Adrenal gland (tissue), 12 donors: ENCODE results near the gene KRT77. TPM values are rescaled to one million over a fixed set of nuclear protein-coding genes. Genes with fewer than 3 reads are reported as not detected.

Source experiments
- DNase-seq, 7 donors: peaks; one replicate each; pipeline ENCODE4 v3.0.0-alpha.2; 2019 to 2020
- H3K27ac ChIP-seq, 5 donors: fragments of 200-600 bp; sonication (generic) in 4 of 5; 1 replicate in 3 of 5; 2 replicates in 2 of 5; pipeline versions ENCODE4 v1.5.1 to v1.8.0; 2016 to 2020; ENCODE audit warnings: mild to moderate bottlenecking in 1 of 5
- H3K27me3 ChIP-seq: fragments of 200-600 bp; 2 replicates; pipeline ENCODE4 v1.8.0; 2021
- H3K36me3 ChIP-seq, 2 donors: fragments of 200-600 bp; replicated peaks in 1 of 2; 1 replicate in 1 of 2; 2 replicates in 1 of 2; pipeline versions ENCODE4 v1.5.1 to v1.8.0; 2018 to 2022
- H3K4me1 ChIP-seq, 2 donors: fragments of 200-600 bp; replicated peaks in 1 of 2; 1 replicate in 1 of 2; 2 replicates in 1 of 2; pipeline versions ENCODE4 v1.5.1 to v1.8.0; 2018 to 2021
- H3K4me3 ChIP-seq, 4 donors: fragments of 200-600 bp; sonication (generic) in 3 of 4; one replicate each; pipeline ENCODE4 v1.5.1; 2016 to 2018
- H3K9me3 ChIP-seq, 3 donors: fragments of 200-600 bp; sonication (generic) in 1 of 3; replicated peaks in 1 of 3; 1 replicate in 2 of 3; 2 replicates in 1 of 3; pipeline versions ENCODE4 v1.5.1 to v1.8.0; 2016 to 2021
- POLR2A ChIP-seq, 2 donors: fragments of 450-650 bp; IDR thresholded peaks; one replicate each; pipeline ENCODE4 v1.6.1; 2017; ENCODE audit warnings: antibody characterized with exemption in 2 of 2, mild to moderate bottlenecking in 2 of 2, moderate library complexity in 1 of 2
- WGBS, 4 donors: extraction: QIAGEN DNeasy Blood & Tissue Kit in 2 of 4; methylation state at CpG; one replicate each; pipeline versions ENCODE4 v1.1.5 to v1.1.7; 2013 to 2017; 5-methylcytosine and 5-hydroxymethylcytosine counted together
- intact Hi-C, 2 donors: fragments of 100-400 bp; cut with DNase I; formaldehyde crosslinking; loops; one replicate each; pipeline versions ENCODE4 v1.14.1 to v1.15.0; 2022 to 2023
- polyA plus RNA-seq, 3 donors: library from polyadenylated mRNA; stranded (reverse); fragments of 200-250 nt in 2 of 3; fragments of 350-450 nt in 1 of 3; fragmentation: Illumina TruSeq in 1 of 3; extraction: RNeasy Lipid Tissue Mini Kit (QIAGEN cat#74804) in 1 of 3; gene quantifications; one replicate each; pipeline ENCODE4 v1.2.3, GENCODE V29; 2013 to 2014
- total RNA-seq, 9 donors: library from RNA; depleted of rRNA in 4 of 9; stranded (reverse); fragments of >200 nt in 4 of 9; fragments of 120-200 nt in 1 of 9; fragmentation: NEBNext Ultra II Directional in 1 of 9; extraction: Animal tissue kit (Norgen Biotek cat#: 25700) in 1 of 9; gene quantifications; one replicate each; pipeline versions ENCODE4 v1.1.0 to v1.2.4, GENCODE V29; 2013 to 2023
- TF ChIP-seq, protein P1 (sequence below), 6 experiments: fragments of 450-650 bp in 4 of 6; fragments of 200-600 bp in 2 of 6; sonication (generic) in 1 of 6; IDR thresholded peaks; 1 replicate in 5 of 6; 2 replicates in 1 of 6; pipeline versions ENCODE4 v1.5.1 to v1.8.0; 2016 to 2021; ENCODE audit warnings: antibody characterized with exemption in 6 of 6, mild to moderate bottlenecking in 2 of 6, moderate library complexity in 1 of 6
- donor health status: healthy with polysubstance abuse.
- donor health status: Bipolar disorder and iron deficiency.
- donor health status: DM: yes; HTN: yes; CAD: no.
- donor health status: DM: no; HTN: no; CAD: no.
- donor health status: DM: no; HTN: no; CAD: no.
- donor health status: DM: yes; HTN: yes; CAD: no.

KRT77 gene
- total and polyA plus RNA-seq, 12 donors: not detected

DNA sequence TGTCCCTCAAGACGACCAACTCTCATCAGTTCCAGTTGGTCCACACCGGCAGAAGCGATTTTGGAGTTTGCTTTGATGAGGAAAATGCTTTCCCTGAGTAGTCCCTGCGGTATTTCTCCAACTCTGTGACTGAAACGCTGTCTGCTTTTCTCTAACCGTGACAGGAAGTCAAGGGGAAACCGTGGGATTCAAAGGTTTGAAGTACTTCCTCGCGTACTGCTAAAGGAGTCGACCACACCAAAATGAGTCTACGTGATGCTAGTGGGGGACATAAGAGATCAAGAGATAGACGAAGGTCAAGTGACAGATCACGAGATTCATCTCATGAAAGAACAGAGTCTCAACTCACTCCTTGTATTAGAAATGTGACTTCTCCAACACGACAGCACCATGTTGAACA, 45.3 kb upstream of the KRT77 start:
- TF ChIP-seq POLR2A (IDR thresholded peaks at IDR 0.05): no peak
- TF ChIP-seq, protein P1, sequence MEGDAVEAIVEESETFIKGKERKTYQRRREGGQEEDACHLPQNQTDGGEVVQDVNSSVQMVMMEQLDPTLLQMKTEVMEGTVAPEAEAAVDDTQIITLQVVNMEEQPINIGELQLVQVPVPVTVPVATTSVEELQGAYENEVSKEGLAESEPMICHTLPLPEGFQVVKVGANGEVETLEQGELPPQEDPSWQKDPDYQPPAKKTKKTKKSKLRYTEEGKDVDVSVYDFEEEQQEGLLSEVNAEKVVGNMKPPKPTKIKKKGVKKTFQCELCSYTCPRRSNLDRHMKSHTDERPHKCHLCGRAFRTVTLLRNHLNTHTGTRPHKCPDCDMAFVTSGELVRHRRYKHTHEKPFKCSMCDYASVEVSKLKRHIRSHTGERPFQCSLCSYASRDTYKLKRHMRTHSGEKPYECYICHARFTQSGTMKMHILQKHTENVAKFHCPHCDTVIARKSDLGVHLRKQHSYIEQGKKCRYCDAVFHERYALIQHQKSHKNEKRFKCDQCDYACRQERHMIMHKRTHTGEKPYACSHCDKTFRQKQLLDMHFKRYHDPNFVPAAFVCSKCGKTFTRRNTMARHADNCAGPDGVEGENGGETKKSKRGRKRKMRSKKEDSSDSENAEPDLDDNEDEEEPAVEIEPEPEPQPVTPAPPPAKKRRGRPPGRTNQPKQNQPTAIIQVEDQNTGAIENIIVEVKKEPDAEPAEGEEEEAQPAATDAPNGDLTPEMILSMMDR (IDR thresholded peaks at IDR 0.05): no peak
- H3K4me3 ChIP-seq: no peak overlapping the region
- WGBS, 4 donors: 66 to 77% (median 69%) methylated on average over 14 of the region's 14 CpGs
- intact Hi-C loops: no loop called here
- H3K27ac ChIP-seq: no peak overlapping the region
- H3K4me1 ChIP-seq: no peaks in the 10 kb centered on the region
- no peaks in the 10 kb centered on the region for H3K36me3 ChIP-seq
- no peak for DNase-seq
- H3K27me3 ChIP-seq: peaks cover 30% of the 10 kb centered on the region
- no peaks in the 10 kb centered on the region for H3K9me3 ChIP-seq

DNA sequence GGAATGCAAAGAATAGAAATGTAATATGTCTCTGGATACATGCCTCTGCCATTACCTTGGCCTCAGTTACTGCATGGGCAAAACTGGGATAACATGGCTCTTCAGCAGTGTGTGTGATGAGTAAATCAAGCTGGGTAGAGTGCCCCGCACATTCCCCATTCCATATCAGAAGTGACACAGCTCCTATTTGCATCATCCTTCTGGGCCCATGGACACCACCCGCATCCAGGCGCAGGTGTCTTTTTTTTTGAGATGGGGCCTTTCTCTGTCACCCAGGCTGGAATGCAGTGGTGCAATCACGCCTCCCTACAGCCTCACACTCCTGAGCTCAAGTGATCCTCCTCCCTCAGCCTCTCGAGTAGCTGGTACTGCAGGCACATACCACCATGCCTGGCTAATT, 42.2 kb upstream of the KRT77 start:
- TF ChIP-seq POLR2A (IDR thresholded peaks at IDR 0.05): no peak
- TF ChIP-seq, protein P1 (IDR thresholded peaks at IDR 0.05): no peak
- no peak for DNase-seq
- H3K4me3 ChIP-seq: no peak overlapping the region
- H3K9me3 ChIP-seq: no peaks in the 10 kb centered on the region
- peaks cover 44% of the 10 kb centered on the region for H3K27me3 ChIP-seq
- H3K4me1 ChIP-seq: no peaks in the 10 kb centered on the region
- H3K27ac ChIP-seq: no peak overlapping the region
- no peaks in the 10 kb centered on the region for H3K36me3 ChIP-seq
- 63 to 82% (median 72%) methylated on average over 5 of the region's 5 CpGs for WGBS, 4 donors
- intact Hi-C loops: no loop called here

DNA sequence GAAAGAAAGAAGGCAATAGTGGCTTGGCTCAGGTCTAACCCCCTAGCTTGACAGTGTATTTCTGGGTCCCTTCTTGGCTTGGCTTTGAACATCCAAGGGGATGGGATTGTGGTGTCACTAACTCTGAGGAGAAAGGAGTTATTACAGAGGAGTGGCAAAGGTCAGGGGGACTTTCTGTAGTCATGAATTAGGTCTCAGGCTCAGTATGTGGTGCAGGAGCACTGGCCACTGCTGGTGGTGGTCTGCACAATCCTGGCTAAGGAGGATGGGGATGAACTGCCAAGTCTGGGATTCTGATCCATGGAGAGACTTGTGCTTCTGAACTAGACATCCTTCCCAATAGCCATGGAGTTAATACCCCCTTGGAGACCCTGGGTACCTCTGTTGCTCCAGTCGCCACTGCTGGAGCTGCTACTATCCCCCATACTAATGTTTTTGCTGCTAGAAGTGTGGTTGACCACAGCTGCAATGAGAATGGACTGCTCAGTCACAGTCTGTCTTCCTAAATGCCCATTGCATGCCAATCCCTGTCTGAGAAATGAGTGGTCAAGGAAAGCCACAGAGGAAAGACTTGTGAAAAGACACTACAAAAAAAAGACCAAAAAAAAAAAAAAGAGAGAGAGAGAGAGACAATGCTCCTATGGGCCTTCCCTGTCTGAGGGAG, 41.3 kb upstream of the KRT77 start:
- Histone ChIP-seq H3K4me3 (no peak overlapping the region), H3K27ac (no peak overlapping the region), H3K27me3 (peaks cover 48% of the 10 kb centered on the region), H3K36me3 (no peaks in the 10 kb centered on the region), H3K4me1 (no peaks in the 10 kb centered on the region), H3K9me3 (no peaks in the 10 kb centered on the region)
- WGBS, 4 donors: 57 to 69% (median 62%) methylated on average over 1 of the region's 1 CpG; no CpG with 5 or more reads in 1 of the 4 donors
- TF ChIP-seq POLR2A (IDR thresholded peaks at IDR 0.05): no peak
- DNase-seq: no peak
- intact Hi-C loops: no loop called here

DNA sequence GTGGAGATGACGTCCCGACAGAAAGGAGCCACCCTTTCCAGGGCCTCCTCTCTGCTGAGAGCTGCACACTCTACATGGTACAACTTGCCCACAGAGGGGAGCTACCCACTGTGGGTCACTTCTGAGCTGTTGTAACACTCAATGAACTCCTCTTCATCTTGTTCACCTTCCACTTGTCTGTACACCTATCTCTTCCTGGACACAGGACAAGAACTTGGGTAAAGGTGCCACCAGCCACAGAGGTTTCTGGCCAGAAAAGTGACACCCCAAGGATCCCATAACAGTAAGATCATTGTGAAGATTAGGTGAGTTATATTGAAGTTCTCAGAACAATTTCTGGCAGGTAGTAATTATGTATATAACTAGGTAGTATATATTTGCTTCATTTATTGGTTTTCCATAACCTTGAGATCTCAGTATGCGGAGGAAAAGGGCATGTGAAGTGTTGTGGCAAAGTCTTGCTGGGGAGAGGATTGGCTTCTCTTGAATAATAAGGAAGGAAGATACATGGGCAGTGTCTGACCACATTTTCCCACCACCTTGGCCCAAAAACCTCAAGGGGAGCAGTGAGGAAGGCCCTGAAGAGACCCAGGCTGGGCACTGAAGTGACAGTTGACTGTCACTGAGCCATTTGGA, 39.6 kb upstream of the KRT77 start:
- no peak overlapping the region for H3K27ac ChIP-seq
- peaks cover 39% of the 10 kb centered on the region for H3K27me3 ChIP-seq
- H3K9me3 ChIP-seq: no peaks in the 10 kb centered on the region
- 58 to 96% (median 77%) methylated on average over 1 to 3 of the region's 3 CpGs for WGBS, 4 donors
- no peak for TF ChIP-seq POLR2A (IDR thresholded peaks at IDR 0.05)
- TF ChIP-seq, protein P1 (IDR thresholded peaks at IDR 0.05): no peak
- no peaks in the 10 kb centered on the region for H3K36me3 ChIP-seq
- intact Hi-C loops: no loop called here
- no peaks in the 10 kb centered on the region for H3K4me1 ChIP-seq
- DNase-seq: no peak
- no peak overlapping the region for H3K4me3 ChIP-seq

DNA sequence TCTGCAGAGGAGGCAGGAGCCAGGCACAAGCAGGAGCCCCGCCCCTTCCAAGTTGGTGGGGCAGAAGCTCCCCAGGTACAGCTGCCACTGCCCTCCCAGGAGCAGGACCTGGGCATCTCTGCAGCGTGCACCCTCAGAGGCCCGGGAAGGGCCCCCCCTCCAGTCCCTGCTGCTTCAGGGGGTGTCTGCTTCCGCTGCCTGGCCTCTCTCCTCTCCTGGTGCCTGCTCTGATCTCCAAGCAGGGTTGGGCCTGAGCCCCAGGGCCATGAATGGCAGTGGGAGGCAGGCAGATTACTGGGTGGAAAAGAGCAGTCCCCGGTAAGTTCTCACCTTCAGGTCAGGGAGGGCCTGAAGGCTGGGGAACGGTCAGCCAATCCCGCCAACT, 38.9 kb upstream of the KRT77 start:
- Histone ChIP-seq H3K9me3 (no peaks in the 10 kb centered on the region), H3K4me1 (no peaks in the 10 kb centered on the region), H3K36me3 (no peaks in the 10 kb centered on the region), H3K27ac (no peak overlapping the region), H3K27me3 (peaks cover 33% of the 10 kb centered on the region), H3K4me3 (no peak overlapping the region)
- 44 to 71% (median 67%) methylated on average over 3 to 7 of the region's 7 CpGs for WGBS, 4 donors
- intact Hi-C loops: no loop called here
- TF ChIP-seq, protein P1 (IDR thresholded peaks at IDR 0.05): no peak
- no peak for TF ChIP-seq POLR2A (IDR thresholded peaks at IDR 0.05)
- no peak for DNase-seq
